ENCODE measurements around the gene PLD5.
"Not testable (repeated sequence)": the region's sequence is repeated elsewhere in the genome, so short reads cannot be mapped to it uniquely, and the experiment has no call there.

Gene PLD5

GRCh38 chr1:242477944-242478343 lies 46.6 kb downstream of the PLD5 start:
- no peak for DNase-seq

- DNase-seq: no peak
Measured at GRCh38 chr1:242470774-242471173, 53.7 kb downstream of the PLD5 start.

GRCh38 chr1:242468784-242469183 lies 55.7 kb downstream of the PLD5 start:
- DNase-seq: no peak

GRCh38 chr1:242467556-242468145 lies 56.8 kb downstream of the PLD5 start:
- no peak for DNase-seq

- no peak for DNase-seq
Measured at GRCh38 chr1:242462867-242463266, 61.6 kb downstream of the PLD5 start.

GRCh38 chr1:242459740-242460139 lies 64.8 kb downstream of the PLD5 start:
- not testable (repeated sequence) for DNase-seq

GRCh38 chr1:242456726-242457269 lies 67.7 kb downstream of the PLD5 start:
- DNase-seq: no peak

GRCh38 chr1:242455052-242455361 lies 69.5 kb downstream of the PLD5 start:
- no peak for DNase-seq

- no peak for DNase-seq
Measured at GRCh38 chr1:242454262-242455051, 70.0 kb downstream of the PLD5 start.

GRCh38 chr1:242452573-242452972 lies 71.9 kb downstream of the PLD5 start:
- DNase-seq: no peak

- DNase-seq: no peak
Measured at GRCh38 chr1:242449661-242450060, 74.8 kb downstream of the PLD5 start.

GRCh38 chr1:242448910-242449645 lies 75.4 kb downstream of the PLD5 start:
- DNase-seq: no peak

GRCh38 chr1:242447689-242448088 lies 76.8 kb downstream of the PLD5 start:
- no peak for DNase-seq

- no peak for DNase-seq
Measured at GRCh38 chr1:242440757-242441156, 83.7 kb downstream of the PLD5 start.

- DNase-seq: no peak
Measured at GRCh38 chr1:242435200-242435599, 89.3 kb downstream of the PLD5 start.

- DNase-seq: no peak
Measured at GRCh38 chr1:242432491-242433095, 91.9 kb downstream of the PLD5 start.

- no peak for DNase-seq
Measured at GRCh38 chr1:242431786-242432185, 92.7 kb downstream of the PLD5 start.

- DNase-seq: no peak
Measured at GRCh38 chr1:242430956-242431355, 93.5 kb downstream of the PLD5 start.

GRCh38 chr1:242428399-242429190 lies 95.9 kb downstream of the PLD5 start:
- DNase-seq: no peak

GRCh38 chr1:242427519-242427918 lies 97.0 kb downstream of the PLD5 start:
- DNase-seq: no peak

- DNase-seq: no peak
Measured at GRCh38 chr1:242426271-242426905, 98.1 kb downstream of the PLD5 start.

GRCh38 chr1:242425232-242425631 lies 99.3 kb downstream of the PLD5 start:
- DNase-seq: no peak
